IMR-90 (cell line): Measurements from ENCODE around the gene NFILZ.
A peak's percentile ranks its signal among the peaks of the same experiment; 100 is the strongest.

Source experiments
- RAD21 ChIP-seq: IDR thresholded peaks from 2 replicates; pipeline ENCODE4 v1.6.1; 2012; ENCODE audit warnings: low read length, improper control_type of control experiment
- SMC3 ChIP-seq: fragments of 150-350 bp; IDR thresholded peaks from 2 replicates; pipeline ENCODE4 v1.6.1; 2016; ENCODE audit warnings: low read depth, mild to moderate bottlenecking, antibody characterized with exemption, low read length, moderate library complexity
- TF ChIP-seq, protein P1 (sequence below): conservative IDR thresholded peaks from 2 replicates; pipeline ENCODE4 v1.5.1; 2012; ENCODE audit warnings: mild to moderate bottlenecking, low read depth, low read length, improper control_type of control experiment
- TF ChIP-seq, protein P2 (sequence below): fragments of 150-350 bp; IDR thresholded peaks from 2 replicates; pipeline ENCODE4 v1.6.1; 2016; ENCODE audit warnings: low read depth, mild to moderate bottlenecking, low read length, moderate library complexity, borderline replicate concordance

DNA sequence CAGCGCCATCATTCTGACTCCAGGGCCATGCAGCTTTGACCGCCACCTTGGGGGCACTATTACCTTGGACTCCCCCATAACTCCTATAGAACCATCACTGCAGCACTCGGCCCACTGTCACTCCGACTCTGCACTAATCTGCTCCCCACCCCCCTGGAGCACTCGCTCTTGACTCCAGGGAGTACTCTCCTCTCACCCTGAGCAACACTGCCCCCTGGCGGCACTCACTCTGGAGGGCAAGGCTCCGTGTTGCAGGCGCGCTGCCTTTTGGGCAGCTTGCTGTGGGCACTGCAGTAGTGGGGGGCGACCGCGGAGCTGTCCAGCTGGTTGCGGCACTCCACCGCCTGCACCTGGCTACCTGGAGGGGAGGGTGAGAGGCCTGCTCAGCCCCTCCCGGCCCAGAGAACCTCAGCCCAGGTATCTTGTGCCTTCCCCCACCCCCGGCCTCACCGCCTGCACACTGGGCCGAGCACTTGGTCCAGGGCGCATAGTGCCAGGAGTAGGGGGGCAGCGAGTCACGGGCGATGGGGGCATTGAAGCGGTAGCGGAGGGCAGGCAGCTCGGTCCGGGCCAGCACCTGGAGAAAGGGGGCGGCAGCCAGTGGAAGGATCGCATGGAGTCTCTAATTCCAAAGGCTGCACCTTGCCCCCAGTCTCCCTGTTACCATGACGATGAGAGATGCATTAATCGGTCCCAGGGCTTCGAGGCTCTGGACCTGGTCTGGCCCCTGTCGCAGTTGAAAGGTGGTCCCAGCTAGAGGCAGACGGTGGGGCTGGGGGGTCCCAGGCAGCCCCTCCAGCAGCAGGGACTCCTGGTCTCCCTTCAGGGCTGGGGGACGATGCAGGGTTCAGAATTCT lies 44.3 kb upstream of the NFILZ start:
- TF ChIP-seq SMC3 (peak; percentile 31; the same call in 1 of the 2 replicates), RAD21 (peak; percentile 41)
- TF ChIP-seq, protein P1, sequence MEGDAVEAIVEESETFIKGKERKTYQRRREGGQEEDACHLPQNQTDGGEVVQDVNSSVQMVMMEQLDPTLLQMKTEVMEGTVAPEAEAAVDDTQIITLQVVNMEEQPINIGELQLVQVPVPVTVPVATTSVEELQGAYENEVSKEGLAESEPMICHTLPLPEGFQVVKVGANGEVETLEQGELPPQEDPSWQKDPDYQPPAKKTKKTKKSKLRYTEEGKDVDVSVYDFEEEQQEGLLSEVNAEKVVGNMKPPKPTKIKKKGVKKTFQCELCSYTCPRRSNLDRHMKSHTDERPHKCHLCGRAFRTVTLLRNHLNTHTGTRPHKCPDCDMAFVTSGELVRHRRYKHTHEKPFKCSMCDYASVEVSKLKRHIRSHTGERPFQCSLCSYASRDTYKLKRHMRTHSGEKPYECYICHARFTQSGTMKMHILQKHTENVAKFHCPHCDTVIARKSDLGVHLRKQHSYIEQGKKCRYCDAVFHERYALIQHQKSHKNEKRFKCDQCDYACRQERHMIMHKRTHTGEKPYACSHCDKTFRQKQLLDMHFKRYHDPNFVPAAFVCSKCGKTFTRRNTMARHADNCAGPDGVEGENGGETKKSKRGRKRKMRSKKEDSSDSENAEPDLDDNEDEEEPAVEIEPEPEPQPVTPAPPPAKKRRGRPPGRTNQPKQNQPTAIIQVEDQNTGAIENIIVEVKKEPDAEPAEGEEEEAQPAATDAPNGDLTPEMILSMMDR, result peak; percentile 48
- TF ChIP-seq, protein P2, sequence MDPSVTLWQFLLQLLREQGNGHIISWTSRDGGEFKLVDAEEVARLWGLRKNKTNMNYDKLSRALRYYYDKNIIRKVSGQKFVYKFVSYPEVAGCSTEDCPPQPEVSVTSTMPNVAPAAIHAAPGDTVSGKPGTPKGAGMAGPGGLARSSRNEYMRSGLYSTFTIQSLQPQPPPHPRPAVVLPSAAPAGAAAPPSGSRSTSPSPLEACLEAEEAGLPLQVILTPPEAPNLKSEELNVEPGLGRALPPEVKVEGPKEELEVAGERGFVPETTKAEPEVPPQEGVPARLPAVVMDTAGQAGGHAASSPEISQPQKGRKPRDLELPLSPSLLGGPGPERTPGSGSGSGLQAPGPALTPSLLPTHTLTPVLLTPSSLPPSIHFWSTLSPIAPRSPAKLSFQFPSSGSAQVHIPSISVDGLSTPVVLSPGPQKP, result no peak
